Subcutaneous adipose tissue (tissue), 4 donors: Measurements from ENCODE around the gene NIPA2. TPM values are rescaled to one million over a fixed set of nuclear protein-coding genes. Genes with fewer than 3 reads are reported as not detected.

ENCODE experiments used
- CTCF ChIP-seq: fragments of 450-650 bp; IDR thresholded peaks from one replicate; pipeline ENCODE4 v1.5.1; 2016; ENCODE audit warnings: low read depth, mild to moderate bottlenecking, control low read depth, antibody characterized with exemption, moderate library complexity
- total RNA-seq, 4 donors: library from RNA; depleted of rRNA; stranded (reverse); fragments of >200 nt; gene quantifications; one replicate each; pipeline ENCODE4 v1.1.0, GENCODE V29; 2016

Gene NIPA2
- total RNA-seq, 4 donors from 2014 or later, result 38.8 to 55.4 (median 40.5) TPM

GRCh38 chr15:22903961-22904534 is 65.6 kb downstream of the NIPA2 start:
- no peak for TF ChIP-seq CTCF

DNA sequence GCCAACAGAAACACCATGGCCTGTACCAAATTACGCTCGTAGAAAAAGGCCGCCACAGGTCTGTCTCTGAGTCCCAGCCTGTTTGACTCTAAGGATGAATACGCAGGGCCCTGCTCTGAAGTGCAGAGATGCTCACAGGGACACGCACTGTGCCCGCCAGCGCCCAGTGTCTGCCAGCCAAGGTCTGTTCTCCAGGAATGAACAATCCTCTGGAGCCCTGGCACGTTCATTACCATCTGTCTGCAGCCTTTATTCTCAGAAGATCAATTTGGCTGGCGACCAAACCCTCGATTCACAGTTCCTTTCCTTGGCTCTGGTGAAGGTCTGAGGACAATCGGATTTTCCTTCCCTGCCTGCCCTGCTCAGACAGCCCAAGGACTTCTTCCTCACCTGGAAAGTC is 66.3 kb downstream of the NIPA2 start:
- TF ChIP-seq CTCF, result no peak

GRCh38 chr15:22907161-22907950 is 68.9 kb downstream of the NIPA2 start:
- TF ChIP-seq CTCF, result no peak

DNA sequence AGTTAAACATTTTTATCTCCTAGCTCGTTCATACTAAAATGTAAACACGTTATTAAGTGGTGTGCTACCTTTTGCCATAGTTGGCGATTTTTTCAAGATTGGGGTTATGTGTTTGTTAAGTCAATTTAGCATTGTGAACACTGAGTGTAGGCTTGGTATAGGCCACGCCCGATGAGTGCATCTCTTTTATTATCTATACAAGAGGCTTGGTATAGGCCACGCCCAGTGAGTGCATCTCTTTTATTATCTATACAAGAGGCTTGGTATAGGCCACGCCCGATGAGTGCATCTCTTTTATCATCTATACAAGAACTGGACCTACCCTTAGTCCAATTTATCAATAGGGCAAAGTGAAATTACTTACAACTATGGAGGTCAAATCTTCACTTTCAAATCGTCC is 70.4 kb downstream of the NIPA2 start:
- TF ChIP-seq CTCF, result no peak

DNA sequence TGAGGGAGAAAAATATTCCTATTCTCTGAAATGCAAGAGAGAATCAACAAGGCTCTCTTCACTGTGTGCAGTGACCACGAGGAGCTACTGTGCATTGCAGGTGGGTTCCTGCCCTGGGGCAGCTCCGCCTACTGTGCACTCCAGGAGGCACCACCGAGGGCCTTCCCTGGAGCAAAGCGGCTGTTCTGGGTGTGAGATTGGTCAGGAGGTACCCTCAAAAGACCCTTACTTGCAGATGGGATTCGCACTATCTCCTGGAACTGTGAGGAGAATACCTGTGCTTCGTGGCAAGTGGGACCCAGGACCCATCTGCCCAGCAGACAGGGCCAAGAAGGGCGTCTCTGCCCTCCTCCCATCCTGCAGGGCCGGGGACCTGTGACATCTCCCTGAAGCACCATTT is 72.8 kb downstream of the NIPA2 start:
- TF ChIP-seq CTCF, result no peak

DNA sequence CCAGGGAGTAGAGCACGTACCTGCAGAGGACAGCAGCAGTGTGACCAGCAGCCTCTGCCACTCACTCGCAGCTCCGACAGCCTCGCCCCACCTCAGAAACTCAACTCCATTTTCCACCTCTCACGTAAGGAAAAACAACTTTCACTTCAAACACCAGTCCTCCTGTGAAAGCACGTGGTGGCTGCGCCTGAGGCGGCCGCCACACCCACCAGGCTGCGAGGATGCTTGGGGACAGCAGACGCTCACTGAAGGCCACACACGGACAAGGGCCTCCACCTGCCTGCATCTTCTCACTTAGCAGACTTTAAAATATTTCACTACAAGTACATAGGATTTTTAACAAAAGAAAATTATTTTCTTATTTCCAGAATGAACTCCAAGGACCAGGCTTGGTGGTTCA is 73.8 kb downstream of the NIPA2 start:
- TF ChIP-seq CTCF, result no peak

- TF ChIP-seq CTCF, result no peak
These were observed 75.3 kb downstream of the NIPA2 start for GRCh38 chr15:22913646-22914380.
